A204.1 (cell line): Measurements from ENCODE around the gene HECTD4.
"Not testable (repeated sequence)": the region's sequence is repeated elsewhere in the genome, so short reads cannot be mapped to it uniquely, and the experiment has no call there.

Experiments used
- FAIRE-seq: peaks from 2 replicates; lab custom pipeline; 2012; peaks lifted over from hg19 to GRCh38; lab: Jason Lieb, UNC

Gene HECTD4

GRCh38 chr12:112116232-112117060 lies 265.8 kb downstream of the HECTD4 start:
- FAIRE-seq: no peak

- no peak for FAIRE-seq
Observed at GRCh38 chr12:112115259-112116045, 266.8 kb downstream of the HECTD4 start.

GRCh38 chr12:112112409-112113133 lies 269.7 kb downstream of the HECTD4 start:
- no peak for FAIRE-seq

- no peak for FAIRE-seq
Observed at GRCh38 chr12:112111931-112112330, 270.3 kb downstream of the HECTD4 start.

- FAIRE-seq: not testable (repeated sequence)
Observed at GRCh38 chr12:112110787-112111662, 271.2 kb downstream of the HECTD4 start.
